ENCODE results near the gene CDKL2. TPM values are rescaled to one million over a fixed set of nuclear protein-coding genes. Genes with fewer than 3 reads are reported as not detected.
A peak's percentile ranks its signal among the peaks of the same experiment; 100 is the strongest.

The CDKL2 gene
- total and polyA plus RNA-seq, 3 donors from 2014 or later = 11.3 to 41.0 (median 11.9) TPM

GRCh38 chr4:75659512-75660031, 29.2 kb upstream of the CDKL2 start:
- TF ChIP-seq POLR2A (IDR thresholded peaks at IDR 0.05) (no peak), CTCF (IDR thresholded peaks at IDR 0.05) (no peak)
- DNase-seq = no peak

GRCh38 chr4:75658876-75659275, 28.5 kb upstream of the CDKL2 start:
- no peak for DNase-seq
- H3K36me3 ChIP-seq (ENCODE audit: low read depth, missing control alignments) = no peaks in the 10 kb centered on the region
- intact Hi-C loops (cut with DNase I; ENCODE audit: low total_unique reads) = no loop called here
- H3K27ac ChIP-seq = no peak overlapping the region
- H3K4me1 ChIP-seq = no peaks in the 10 kb centered on the region
- no peaks in the 10 kb centered on the region for H3K27me3 ChIP-seq
- WGBS, 2 donors = 92 to 93% methylated on average over 4 of the region's 4 CpGs
- TF ChIP-seq CTCF (IDR thresholded peaks at IDR 0.05) (no peak), POLR2A (IDR thresholded peaks at IDR 0.05) (no peak)
- H3K9me3 ChIP-seq = no peaks in the 10 kb centered on the region
- H3K4me3 ChIP-seq = no peak overlapping the region

More at GRCh38 chr4:75659512-75660031, 29.2 kb upstream of the CDKL2 start:
- 81 to 82% methylated on average over 1 of the region's 1 CpG for WGBS, 2 donors
- no peaks in the 10 kb centered on the region for H3K27me3 ChIP-seq
- H3K9me3 ChIP-seq = no peaks in the 10 kb centered on the region
- no peaks in the 10 kb centered on the region for H3K36me3 ChIP-seq (ENCODE audit: low read depth, missing control alignments)
- intact Hi-C loops (cut with DNase I; ENCODE audit: low total_unique reads) = no loop called here
- H3K4me3 ChIP-seq = no peak overlapping the region
- H3K4me1 ChIP-seq = no peaks in the 10 kb centered on the region
- H3K27ac ChIP-seq = no peak overlapping the region

GRCh38 chr4:75655562-75655961, 25.2 kb upstream of the CDKL2 start:
- Histone ChIP-seq H3K9me3 (no peaks in the 10 kb centered on the region), H3K36me3 (ENCODE audit: low read depth, missing control alignments) (no peaks in the 10 kb centered on the region), H3K27ac (no peak overlapping the region), H3K27me3 (no peaks in the 10 kb centered on the region), H3K4me3 (no peak overlapping the region), H3K4me1 (no peaks in the 10 kb centered on the region)
- DNase-seq = no peak
- TF ChIP-seq POLR2A (IDR thresholded peaks at IDR 0.05) (no peak), CTCF (IDR thresholded peaks at IDR 0.05) (no peak)
- WGBS, 2 donors = 80 to 91% methylated on average over 2 of the region's 2 CpGs
- intact Hi-C loops (cut with DNase I; ENCODE audit: low total_unique reads) = no loop called here

GRCh38 chr4:75654905-75655304, 24.6 kb upstream of the CDKL2 start:
- Histone ChIP-seq H3K27ac (no peak overlapping the region), H3K4me3 (no peak overlapping the region), H3K36me3 (ENCODE audit: low read depth, missing control alignments) (no peaks in the 10 kb centered on the region), H3K9me3 (no peaks in the 10 kb centered on the region), H3K27me3 (no peaks in the 10 kb centered on the region), H3K4me1 (no peaks in the 10 kb centered on the region)
- WGBS, 2 donors = 83 to 90% methylated on average over 1 of the region's 1 CpG
- no peak for TF ChIP-seq POLR2A (IDR thresholded peaks at IDR 0.05)
- TF ChIP-seq CTCF (IDR thresholded peaks at IDR 0.05) = no peak
- DNase-seq = no peak
- intact Hi-C loops (cut with DNase I; ENCODE audit: low total_unique reads) = no loop called here

- no peak overlapping the region for H3K27ac ChIP-seq
- no peaks in the 10 kb centered on the region for H3K9me3 ChIP-seq
- WGBS, 2 donors = 85 to 89% methylated on average over 2 of the region's 2 CpGs
- no peaks in the 10 kb centered on the region for H3K27me3 ChIP-seq
- no peak for DNase-seq
- no peaks in the 10 kb centered on the region for H3K36me3 ChIP-seq (ENCODE audit: low read depth, missing control alignments)
- no peak overlapping the region for H3K4me3 ChIP-seq
- intact Hi-C loops (cut with DNase I; ENCODE audit: low total_unique reads) = no loop called here
- no peak for TF ChIP-seq POLR2A (IDR thresholded peaks at IDR 0.05)
- TF ChIP-seq CTCF (IDR thresholded peaks at IDR 0.05) = peak in 1 of 3 experiments; percentile 30
- H3K4me1 ChIP-seq = no peaks in the 10 kb centered on the region
Measured at GRCh38 chr4:75653845-75654503, 23.6 kb upstream of the CDKL2 start.

Data from testis (tissue), 3 donors.